ENCODE results near the gene EPHB6.

Gene EPHB6

DNA sequence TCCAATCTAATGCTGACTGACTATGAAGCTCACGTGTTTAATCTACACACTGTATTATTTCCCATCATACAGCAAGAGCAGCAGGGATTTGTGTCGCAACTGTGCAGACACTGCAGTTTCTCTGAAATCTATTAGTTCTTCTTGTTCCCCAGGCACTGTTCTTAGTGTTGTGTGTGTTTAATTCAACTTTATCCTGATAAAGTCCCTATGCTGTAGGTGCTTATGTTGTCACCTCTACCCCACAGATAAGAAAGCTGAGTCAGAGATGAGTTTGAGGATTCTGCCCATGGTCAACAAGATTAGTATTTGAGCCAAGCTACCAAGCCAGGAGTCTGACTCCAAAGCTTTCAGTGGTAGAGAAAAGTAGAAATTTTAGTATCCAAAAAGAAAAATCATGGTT is 22.5 kb upstream of the EPHB6 start:
- Histone ChIP-seq H3K4me3 (ENCODE audit: low read length) (no peak overlapping the region), H3K4me1 (ENCODE audit: control insufficient read depth, low read length) (no peaks in the 10 kb centered on the region), H3K4me2 (ENCODE audit: low read length) (no peak overlapping the region), H3K27me3 (ENCODE audit: control insufficient read depth, low read length) (no peaks in the 10 kb centered on the region), H3K27ac (ENCODE audit: low read depth, low read length) (no peak overlapping the region), H3K9me3 (ENCODE audit: control insufficient read depth, insufficient read depth, low read length) (no peaks in the 10 kb centered on the region), H3K79me2 (ENCODE audit: control insufficient read depth, low read length) (no peaks in the 10 kb centered on the region), H3K9me2 (replicated peaks; ENCODE audit: control insufficient read depth, low read length) (no peaks in the 10 kb centered on the region), H3K36me3 (ENCODE audit: control insufficient read depth, low read length) (no peaks in the 10 kb centered on the region), H3F3A (ENCODE audit: control insufficient read depth, insufficient read depth) (no peaks in the 10 kb centered on the region), H4K20me1 (ENCODE audit: control insufficient read depth, insufficient read depth, low read depth, low read length) (no peaks in the 10 kb centered on the region)
- TF ChIP-seq CTCF (IDR thresholded peaks at IDR 0.05; ENCODE audit: low read depth, low read length, poor library complexity, severe bottlenecking) (no peak), EZH2phosphoT487 (IDR thresholded peaks at IDR 0.05; ENCODE audit: borderline replicate concordance, low read length) (no peak)

DNA sequence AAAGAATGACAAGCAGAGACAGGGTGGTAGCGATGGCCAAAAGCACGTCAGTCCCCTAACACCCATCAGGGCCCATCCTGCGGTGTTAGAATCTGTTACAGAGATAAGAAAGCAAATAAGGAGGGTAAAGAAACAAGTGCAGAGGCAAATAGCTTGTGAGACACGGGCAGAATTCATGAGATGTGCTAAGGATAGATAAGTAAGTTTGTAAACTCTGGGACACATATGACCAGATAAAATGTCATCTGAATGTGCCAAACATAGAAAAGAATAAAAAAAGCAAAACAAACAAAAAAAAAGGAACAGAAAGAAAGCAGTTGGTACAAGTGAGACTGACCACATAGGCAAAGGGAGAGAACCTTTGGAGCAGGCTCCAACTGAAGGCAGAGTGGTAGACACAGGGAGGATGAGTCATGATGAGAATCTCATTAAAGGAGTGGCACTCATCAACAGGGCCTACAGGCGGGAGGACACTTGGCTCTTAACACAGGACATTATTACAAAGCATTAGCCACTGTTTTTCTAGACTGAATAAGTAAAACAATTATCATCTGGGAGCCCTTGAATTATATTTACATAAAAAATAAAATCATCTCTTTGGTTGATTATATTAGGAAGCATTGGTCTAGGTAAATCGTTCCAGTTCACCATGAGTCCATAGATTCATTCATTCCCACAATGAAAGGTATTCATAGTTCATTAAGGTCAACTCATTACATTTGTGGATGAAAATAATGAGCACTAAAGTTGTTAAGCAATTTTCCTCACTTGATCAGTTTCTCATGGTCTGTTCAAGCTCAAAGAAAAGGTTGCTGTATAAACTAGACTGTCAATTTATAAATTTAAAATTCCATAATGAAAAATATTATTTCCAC is 21.5 kb upstream of the EPHB6 start:
- Histone ChIP-seq H3K4me3 (ENCODE audit: low read length) (no peak overlapping the region), H3K4me2 (ENCODE audit: low read length) (no peak overlapping the region), H3K4me1 (ENCODE audit: control insufficient read depth, low read length) (no peaks in the 10 kb centered on the region), H3K9me3 (ENCODE audit: control insufficient read depth, insufficient read depth, low read length) (no peaks in the 10 kb centered on the region), H3K9me2 (replicated peaks; ENCODE audit: control insufficient read depth, low read length) (no peaks in the 10 kb centered on the region), H3K36me3 (ENCODE audit: control insufficient read depth, low read length) (no peaks in the 10 kb centered on the region), H3K27ac (ENCODE audit: low read depth, low read length) (no peak overlapping the region), H4K20me1 (ENCODE audit: control insufficient read depth, insufficient read depth, low read depth, low read length) (no peaks in the 10 kb centered on the region), H3K79me2 (ENCODE audit: control insufficient read depth, low read length) (no peaks in the 10 kb centered on the region), H3F3A (ENCODE audit: control insufficient read depth, insufficient read depth) (no peaks in the 10 kb centered on the region), H3K27me3 (ENCODE audit: control insufficient read depth, low read length) (no peaks in the 10 kb centered on the region)
- no peak for TF ChIP-seq EZH2phosphoT487 (IDR thresholded peaks at IDR 0.05; ENCODE audit: borderline replicate concordance, low read length)
- no peak for TF ChIP-seq CTCF (IDR thresholded peaks at IDR 0.05; ENCODE audit: low read depth, low read length, poor library complexity, severe bottlenecking)

- Histone ChIP-seq H3K9me3 (ENCODE audit: control insufficient read depth, insufficient read depth, low read length) (no peaks in the 10 kb centered on the region), H3K27ac (ENCODE audit: low read depth, low read length) (no peak overlapping the region), H3K4me2 (ENCODE audit: low read length) (no peak overlapping the region), H3K4me3 (ENCODE audit: low read length) (no peak overlapping the region), H3K9me2 (replicated peaks; ENCODE audit: control insufficient read depth, low read length) (no peaks in the 10 kb centered on the region), H4K20me1 (ENCODE audit: control insufficient read depth, insufficient read depth, low read depth, low read length) (no peaks in the 10 kb centered on the region), H3F3A (ENCODE audit: control insufficient read depth, insufficient read depth) (no peaks in the 10 kb centered on the region), H3K4me1 (ENCODE audit: control insufficient read depth, low read length) (no peaks in the 10 kb centered on the region), H3K36me3 (ENCODE audit: control insufficient read depth, low read length) (no peaks in the 10 kb centered on the region), H3K79me2 (ENCODE audit: control insufficient read depth, low read length) (no peaks in the 10 kb centered on the region), H3K27me3 (ENCODE audit: control insufficient read depth, low read length) (no peaks in the 10 kb centered on the region)
- TF ChIP-seq CTCF (IDR thresholded peaks at IDR 0.05; ENCODE audit: low read depth, low read length, poor library complexity, severe bottlenecking) (no peak), EZH2phosphoT487 (IDR thresholded peaks at IDR 0.05; ENCODE audit: borderline replicate concordance, low read length) (no peak)
Observed at GRCh38 chr7:142835487-142835886, 19.4 kb upstream of the EPHB6 start.

All from DOHH2 (cell line).